GM12891 (cell line): ENCODE data around the gene DDI1.

Experiments
- POLR2A ChIP-seq: IDR thresholded peaks from 2 replicates; pipeline ENCODE4 v1.6.1; 2011; ENCODE audit warnings: low read depth, low read length, control low read depth
- POLR2AphosphoS5 ChIP-seq: IDR thresholded peaks from 2 replicates; pipeline ENCODE4 v1.6.1; 2011; ENCODE audit warnings: low read depth, low read length, control low read depth
- SPI1 ChIP-seq: IDR thresholded peaks from 2 replicates; pipeline ENCODE4 v1.6.1; 2011; ENCODE audit warnings: low read depth, low read length, control low read depth
- TAF1 ChIP-seq: IDR thresholded peaks from 2 replicates; pipeline ENCODE4 v1.6.1; 2011; ENCODE audit warnings: low read depth, low read length, control low read depth

GRCh38 chr11:103993507-103993906 is 42.9 kb upstream of the DDI1 start:
- TF ChIP-seq POLR2A (no peak), POLR2AphosphoS5 (no peak), TAF1 (no peak), SPI1 (no peak)
